GM06990 (cell line): Measurements from ENCODE around the gene CPNE4.

Experiments used
- DNase-seq: peaks from one replicate; pipeline ENCODE4 v3.0.0-alpha.2; 2011; ENCODE audit not compliant: insufficient read length; ENCODE audit errors: extremely low read depth
- H3K27me3 ChIP-seq: replicated peaks from 2 replicates; pipeline ENCODE4 v1.6.0; 2011; ENCODE audit warnings: low read length; ENCODE audit not compliant: control insufficient read depth, insufficient read depth
- H3K36me3 ChIP-seq: 2 replicates; pipeline ENCODE4 v1.5.1; 2011; ENCODE audit warnings: low read length; ENCODE audit not compliant: control insufficient read depth, insufficient read depth
- H3K4me3 ChIP-seq: replicated peaks from 2 replicates; pipeline ENCODE4 v1.5.1; 2011; ENCODE audit warnings: low read depth, mild to moderate bottlenecking, control low read depth, low read length
- TF ChIP-seq, protein P1 (sequence below): IDR thresholded peaks from 2 replicates; pipeline ENCODE4 v1.5.1; 2011; ENCODE audit warnings: low read length, control low read depth, mild to moderate bottlenecking, inconsistent platforms; ENCODE audit not compliant: insufficient read depth, poor library complexity, severe bottlenecking

CPNE4 gene

DNA sequence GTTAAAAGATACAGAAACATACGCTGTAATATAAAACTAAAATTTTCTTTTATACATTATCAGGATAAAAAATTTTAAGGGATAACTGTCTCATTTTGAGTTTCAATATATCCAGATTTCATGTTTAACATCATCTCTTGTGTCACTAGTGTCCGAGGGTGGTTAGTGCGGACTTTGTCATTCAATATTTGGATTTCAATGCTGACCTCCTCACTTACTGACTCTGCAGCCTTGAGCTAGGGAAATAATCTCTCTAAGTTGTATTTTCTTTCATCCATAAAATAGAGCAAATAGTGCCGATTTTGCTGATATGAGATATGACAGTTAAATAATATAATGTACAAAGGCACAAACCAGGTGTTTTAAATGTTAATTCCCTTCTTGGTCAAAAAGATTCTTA is 203.2 kb downstream of the CPNE4 start:
- TF ChIP-seq, protein P1, sequence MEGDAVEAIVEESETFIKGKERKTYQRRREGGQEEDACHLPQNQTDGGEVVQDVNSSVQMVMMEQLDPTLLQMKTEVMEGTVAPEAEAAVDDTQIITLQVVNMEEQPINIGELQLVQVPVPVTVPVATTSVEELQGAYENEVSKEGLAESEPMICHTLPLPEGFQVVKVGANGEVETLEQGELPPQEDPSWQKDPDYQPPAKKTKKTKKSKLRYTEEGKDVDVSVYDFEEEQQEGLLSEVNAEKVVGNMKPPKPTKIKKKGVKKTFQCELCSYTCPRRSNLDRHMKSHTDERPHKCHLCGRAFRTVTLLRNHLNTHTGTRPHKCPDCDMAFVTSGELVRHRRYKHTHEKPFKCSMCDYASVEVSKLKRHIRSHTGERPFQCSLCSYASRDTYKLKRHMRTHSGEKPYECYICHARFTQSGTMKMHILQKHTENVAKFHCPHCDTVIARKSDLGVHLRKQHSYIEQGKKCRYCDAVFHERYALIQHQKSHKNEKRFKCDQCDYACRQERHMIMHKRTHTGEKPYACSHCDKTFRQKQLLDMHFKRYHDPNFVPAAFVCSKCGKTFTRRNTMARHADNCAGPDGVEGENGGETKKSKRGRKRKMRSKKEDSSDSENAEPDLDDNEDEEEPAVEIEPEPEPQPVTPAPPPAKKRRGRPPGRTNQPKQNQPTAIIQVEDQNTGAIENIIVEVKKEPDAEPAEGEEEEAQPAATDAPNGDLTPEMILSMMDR = no peak
- H3K36me3 ChIP-seq = no peaks in the 10 kb centered on the region
- DNase-seq = no peak
- H3K27me3 ChIP-seq = no peaks in the 10 kb centered on the region
- no peak overlapping the region for H3K4me3 ChIP-seq

DNA sequence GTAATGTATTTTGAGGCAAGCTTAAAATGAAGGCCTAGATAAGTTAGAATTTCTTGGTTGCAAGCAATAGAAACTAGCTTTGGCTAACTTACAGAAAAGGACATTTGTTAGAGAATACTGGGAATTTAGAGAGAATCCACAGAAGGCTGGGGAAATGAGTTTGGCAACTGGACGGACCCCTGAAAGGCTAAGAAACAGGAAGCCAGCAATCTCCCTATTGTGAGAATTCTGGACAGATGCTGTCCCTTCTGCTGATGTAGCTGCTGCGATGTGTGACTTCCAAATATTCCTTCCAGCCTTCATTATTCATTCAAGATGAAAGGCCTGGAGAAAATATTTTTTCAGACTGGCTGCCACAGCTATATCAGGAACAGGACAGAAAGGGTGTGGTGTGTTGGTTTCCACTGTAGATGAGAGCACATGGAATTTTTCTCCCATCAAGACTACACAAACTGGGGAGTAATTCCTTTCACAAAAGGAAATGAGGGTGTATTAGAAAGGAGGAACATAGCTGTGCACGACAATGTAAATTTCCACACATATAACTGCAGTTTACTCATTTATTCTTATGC is 213.5 kb downstream of the CPNE4 start:
- Histone ChIP-seq H3K27me3 (no peaks in the 10 kb centered on the region; the same call in 1 of the 2 replicates), H3K4me3 (no peak overlapping the region), H3K36me3 (no peaks in the 10 kb centered on the region)
- no peak for DNase-seq
- TF ChIP-seq, protein P1 = no peak

DNA sequence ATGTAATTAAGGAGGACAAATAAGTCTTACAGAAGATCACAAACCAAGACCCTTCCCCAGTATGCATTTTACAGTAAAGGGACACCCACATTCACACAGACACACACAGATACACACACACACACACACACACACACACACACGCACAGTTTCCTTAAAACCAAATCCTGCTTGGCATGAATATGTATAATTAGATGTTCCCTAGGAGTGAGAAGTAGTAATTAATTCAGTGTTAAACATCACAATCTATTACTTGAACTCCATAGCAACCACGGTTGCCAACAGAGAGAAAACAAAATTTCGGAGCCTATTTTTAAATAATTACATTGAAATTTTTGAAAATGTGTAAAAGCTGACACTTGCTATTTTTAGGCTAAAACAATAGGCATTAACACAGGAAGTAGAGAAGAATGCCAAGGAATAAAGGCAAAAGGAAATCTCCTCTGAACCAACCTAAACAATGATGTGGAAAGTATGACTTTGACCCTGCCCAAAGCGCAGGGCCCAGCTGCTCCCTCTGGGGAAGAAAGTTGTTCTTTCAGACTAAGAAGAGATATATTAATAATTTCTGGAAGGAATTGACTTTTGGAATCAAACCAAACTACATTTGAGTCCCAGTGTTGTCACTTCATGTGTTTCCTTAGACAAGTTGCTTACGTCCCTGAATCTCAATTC is 215.3 kb downstream of the CPNE4 start:
- H3K36me3 ChIP-seq = no peaks in the 10 kb centered on the region
- H3K27me3 ChIP-seq = no peaks in the 10 kb centered on the region
- no peak for DNase-seq
- TF ChIP-seq, protein P1 = no peak
- H3K4me3 ChIP-seq = no peak overlapping the region

DNA sequence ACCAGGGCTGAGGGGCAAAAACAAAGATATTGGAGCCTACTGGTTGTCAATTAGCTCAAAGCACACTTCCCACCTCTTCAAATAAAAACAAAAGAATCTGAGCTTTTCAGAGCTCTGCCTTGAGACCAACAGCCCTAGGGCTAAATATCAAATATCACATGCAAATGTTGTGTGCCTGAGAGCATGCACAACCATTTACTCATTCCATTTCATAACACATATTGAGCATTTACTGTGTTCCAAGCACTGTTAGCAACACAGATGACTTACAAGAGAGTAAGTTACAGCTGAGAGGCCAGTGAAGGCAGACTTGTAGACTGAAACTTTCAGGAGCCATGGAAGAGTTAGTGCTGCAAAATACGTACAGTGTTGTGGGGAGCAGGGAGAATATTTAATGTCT is 222.4 kb downstream of the CPNE4 start:
- H3K27me3 ChIP-seq = no peaks in the 10 kb centered on the region; the same call in 1 of the 2 replicates
- TF ChIP-seq, protein P1 = no peak
- H3K36me3 ChIP-seq = no peaks in the 10 kb centered on the region
- DNase-seq = no peak
- H3K4me3 ChIP-seq = no peak overlapping the region

DNA sequence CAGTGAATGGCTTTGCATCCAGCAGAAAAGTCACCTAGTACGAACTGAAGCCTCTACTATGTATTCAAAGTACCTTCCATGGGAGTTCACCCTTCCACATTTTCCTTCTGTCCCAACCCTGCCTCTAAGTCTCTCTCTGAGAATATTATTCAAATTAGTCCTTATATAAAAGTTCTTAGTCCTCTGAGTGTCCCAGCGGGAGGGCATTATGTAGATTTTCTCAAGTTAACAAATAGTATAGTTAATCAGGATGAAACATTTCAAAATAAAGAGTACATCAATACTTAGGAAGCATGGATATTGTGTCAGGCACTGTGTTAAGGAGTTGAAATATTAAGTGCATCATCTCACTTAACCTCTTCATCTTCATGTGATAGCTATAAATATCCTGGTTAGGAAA is 223.3 kb downstream of the CPNE4 start:
- TF ChIP-seq, protein P1 = no peak
- Histone ChIP-seq H3K4me3 (no peak overlapping the region), H3K27me3 (no peaks in the 10 kb centered on the region; the same call in 1 of the 2 replicates), H3K36me3 (no peaks in the 10 kb centered on the region)
- DNase-seq = no peak
